Retinal pigment epithelial cell (primary cell): ENCODE measurements around the gene OR52I2.
A peak's percentile ranks its signal among the peaks of the same experiment; 100 is the strongest.

Experiments used
- DNase-seq: peaks from one replicate; pipeline ENCODE4 v3.0.0-alpha.2; 2010; ENCODE audit warnings: low read depth
- H3K4me3 ChIP-seq: 2 replicates; pipeline ENCODE4 v1.5.1; 2011; ENCODE audit warnings: mild to moderate bottlenecking, low read length, control low read depth, moderate library complexity
- CTCF ChIP-seq: conservative IDR thresholded peaks from 2 replicates; pipeline ENCODE4 v1.5.1; 2011; ENCODE audit warnings: low read depth, low read length, control low read depth, inconsistent platforms

The OR52I2 gene

GRCh38 chr11:4607096-4607495 lies 25.6 kb downstream of the OR52I2 start:
- peak overlapping the region; percentile 86 for H3K4me3 ChIP-seq
- TF ChIP-seq CTCF: no peak
- DNase-seq: no peak

GRCh38 chr11:4607781-4608666 lies 26.5 kb downstream of the OR52I2 start, which contains the start of gene TRIM68:
Gene TRIM68, minus strand, starts transcription at chr11:4608231. Its CDS starts 2,727 bp downstream, at chr11:4605504.
- H3K4me3 ChIP-seq: peak within 1 kb of the TSS; percentile 86
- DNase-seq: peak; percentile 77
- TF ChIP-seq CTCF: no peak

- TF ChIP-seq CTCF: no peak
- DNase-seq: no peak
These were observed 28.9 kb downstream of the OR52I2 start for GRCh38 chr11:4610258-4610935.

GRCh38 chr11:4611986-4612385 lies 30.4 kb downstream of the OR52I2 start:
- no peak overlapping the region for H3K4me3 ChIP-seq
- DNase-seq: no peak
- TF ChIP-seq CTCF: no peak

More at GRCh38 chr11:4610258-4610935, 28.9 kb downstream of the OR52I2 start:
- no peak overlapping the region for H3K4me3 ChIP-seq

GRCh38 chr11:4615856-4616444 lies 34.4 kb downstream of the OR52I2 start:
- TF ChIP-seq CTCF: no peak
- DNase-seq: no peak
- H3K4me3 ChIP-seq: no peak overlapping the region

- H3K4me3 ChIP-seq: no peak overlapping the region
- DNase-seq: no peak
- TF ChIP-seq CTCF: no peak
These were observed 38.0 kb downstream of the OR52I2 start for GRCh38 chr11:4619514-4619913.
